AG09309 (cell line): ENCODE results near the gene TST.

Experiments
- DNase-seq: peaks from one replicate; pipeline ENCODE4 v3.0.0-alpha.2; 2010; ENCODE audit warnings: low read depth
- H3K4me3 ChIP-seq: 2 replicates; pipeline ENCODE4 v1.5.1; 2011; ENCODE audit warnings: mild to moderate bottlenecking, low read depth, low read length, moderate library complexity; ENCODE audit not compliant: control insufficient read depth
- CTCF ChIP-seq: IDR thresholded peaks from 2 replicates; pipeline ENCODE4 v1.5.1; 2011; ENCODE audit warnings: mild to moderate bottlenecking, low read depth, low read length, inconsistent platforms; ENCODE audit not compliant: insufficient read depth, control insufficient read depth; ENCODE audit errors: missing control alignments

The TST gene

GRCh38 chr22:36963302-36963701 lies 55.9 kb downstream of the TST start:
- no peak for TF ChIP-seq CTCF
- H3K4me3 ChIP-seq, result no peak overlapping the region
- DNase-seq, result no peak

GRCh38 chr22:36961626-36962025 lies 57.6 kb downstream of the TST start:
- DNase-seq, result no peak
- no peak for TF ChIP-seq CTCF
- no peak overlapping the region for H3K4me3 ChIP-seq
